SKM-1 treated with dmso at 0.1 percent for 144 hours (cell line): ENCODE results near the gene MTUS2.
A peak's percentile ranks its signal among the peaks of the same experiment; 100 is the strongest.
"Not testable (repeated sequence)": the region's sequence is repeated elsewhere in the genome, so short reads cannot be mapped to it uniquely, and the experiment has no call there.

Experiments
- DNase-seq: peaks from one replicate; lab custom pipeline; 2025; ENCODE audit not compliant: unreplicated experiment; lab: John Stamatoyannopoulos, UW

The MTUS2 gene

GRCh38 chr13:29294821-29295220, 474.7 kb downstream of the MTUS2 start:
- DNase-seq, result no peak

GRCh38 chr13:29301027-29301426, 480.9 kb downstream of the MTUS2 start:
- no peak for DNase-seq

GRCh38 chr13:29304148-29304547, 484.0 kb downstream of the MTUS2 start:
- no peak for DNase-seq

GRCh38 chr13:29310806-29311205, 490.7 kb downstream of the MTUS2 start:
- no peak for DNase-seq

GRCh38 chr13:29315847-29316246, 495.7 kb downstream of the MTUS2 start:
- no peak for DNase-seq

- DNase-seq, result no peak
Measured at GRCh38 chr13:29317828-29318227, 497.7 kb downstream of the MTUS2 start.

- DNase-seq, result no peak
Measured at GRCh38 chr13:29318741-29319140, 498.6 kb downstream of the MTUS2 start.

- no peak for DNase-seq
Measured at GRCh38 chr13:29319451-29319850, 499.3 kb downstream of the MTUS2 start.

- no peak for DNase-seq
Measured at GRCh38 chr13:29323954-29324353, 503.8 kb downstream of the MTUS2 start.

GRCh38 chr13:29324601-29325000, 504.5 kb downstream of the MTUS2 start:
- DNase-seq, result no peak

GRCh38 chr13:29328501-29328900, 508.4 kb downstream of the MTUS2 start:
- no peak for DNase-seq

GRCh38 chr13:29336356-29336755, 516.2 kb downstream of the MTUS2 start:
- no peak for DNase-seq

GRCh38 chr13:29339386-29340272, 519.5 kb downstream of the MTUS2 start:
- DNase-seq, result no peak

- DNase-seq, result not testable (repeated sequence)
Measured at GRCh38 chr13:29345860-29346582, 525.9 kb downstream of the MTUS2 start.

GRCh38 chr13:29355029-29355428, 534.9 kb downstream of the MTUS2 start:
- DNase-seq, result no peak

- DNase-seq, result no peak
Measured at GRCh38 chr13:29359181-29359580, 539.0 kb downstream of the MTUS2 start.

- DNase-seq, result no peak
Measured at GRCh38 chr13:29361716-29362115, 541.6 kb downstream of the MTUS2 start.

- peak; percentile 65 for DNase-seq
Measured at GRCh38 chr13:29362849-29363604, 542.9 kb downstream of the MTUS2 start.

- peak; percentile 94 for DNase-seq
Measured at GRCh38 chr13:29369060-29369743, 549.1 kb downstream of the MTUS2 start.

- DNase-seq, result no peak
Measured at GRCh38 chr13:29379281-29379680, 559.1 kb downstream of the MTUS2 start.

- DNase-seq, result no peak
Measured at GRCh38 chr13:29379865-29380264, 559.7 kb downstream of the MTUS2 start.
